ENCODE data around the gene L1TD1. TPM values are rescaled to one million over a fixed set of nuclear protein-coding genes. Genes with fewer than 3 reads are reported as not detected.

The L1TD1 gene
- total RNA-seq, 1 experiment from 2014 or later = 0.18 TPM

DNA sequence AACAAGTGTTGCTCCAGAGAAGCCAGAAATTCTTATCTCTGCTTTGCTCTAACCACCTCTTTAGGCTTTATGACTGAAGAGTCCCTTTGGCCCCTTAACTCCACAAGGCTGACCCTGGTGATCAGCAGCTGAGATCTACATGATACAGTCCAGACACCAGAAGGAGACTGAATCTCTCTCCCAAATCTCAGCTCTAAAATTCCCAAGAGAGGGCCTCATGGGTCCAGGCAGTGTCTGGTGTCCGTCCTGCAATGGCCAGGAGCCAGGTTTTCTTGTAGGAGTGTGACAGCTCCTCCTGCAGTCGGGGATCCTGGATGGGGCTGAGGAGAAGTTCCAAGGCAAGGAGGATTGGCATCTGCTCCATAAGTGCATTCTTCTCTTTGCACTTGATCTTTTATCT, 35.3 kb downstream of the L1TD1 start:
- Histone ChIP-seq H3K27ac (ENCODE audit: low read length) (no peak overlapping the region), H3K27me3 (ENCODE audit: control insufficient read depth, insufficient read depth, low read length) (no peaks in the 10 kb centered on the region), H3K4me1 (ENCODE audit: control insufficient read depth, insufficient read depth, low read length) (no peaks in the 10 kb centered on the region), H3K36me3 (ENCODE audit: control insufficient read depth, insufficient read depth, low read length) (no peaks in the 10 kb centered on the region), H3K4me3 (ENCODE audit: low read depth in 2 of 2, low read length in 2 of 2) (no peak overlapping the region), H3K9me3 (ENCODE audit: control insufficient read depth, insufficient read depth, low read depth, low read length) (no peaks in the 10 kb centered on the region)
- intact Hi-C loops (cut with micrococcal nuclease; ENCODE audit: unreplicated experiment) = no loop called here
- ChIA-PET CTCF (no interaction called here), POLR2A (no interaction called here)
- BruUV-seq (replicated peaks) = no TSS peak
- TF ChIP-seq, protein P1, sequence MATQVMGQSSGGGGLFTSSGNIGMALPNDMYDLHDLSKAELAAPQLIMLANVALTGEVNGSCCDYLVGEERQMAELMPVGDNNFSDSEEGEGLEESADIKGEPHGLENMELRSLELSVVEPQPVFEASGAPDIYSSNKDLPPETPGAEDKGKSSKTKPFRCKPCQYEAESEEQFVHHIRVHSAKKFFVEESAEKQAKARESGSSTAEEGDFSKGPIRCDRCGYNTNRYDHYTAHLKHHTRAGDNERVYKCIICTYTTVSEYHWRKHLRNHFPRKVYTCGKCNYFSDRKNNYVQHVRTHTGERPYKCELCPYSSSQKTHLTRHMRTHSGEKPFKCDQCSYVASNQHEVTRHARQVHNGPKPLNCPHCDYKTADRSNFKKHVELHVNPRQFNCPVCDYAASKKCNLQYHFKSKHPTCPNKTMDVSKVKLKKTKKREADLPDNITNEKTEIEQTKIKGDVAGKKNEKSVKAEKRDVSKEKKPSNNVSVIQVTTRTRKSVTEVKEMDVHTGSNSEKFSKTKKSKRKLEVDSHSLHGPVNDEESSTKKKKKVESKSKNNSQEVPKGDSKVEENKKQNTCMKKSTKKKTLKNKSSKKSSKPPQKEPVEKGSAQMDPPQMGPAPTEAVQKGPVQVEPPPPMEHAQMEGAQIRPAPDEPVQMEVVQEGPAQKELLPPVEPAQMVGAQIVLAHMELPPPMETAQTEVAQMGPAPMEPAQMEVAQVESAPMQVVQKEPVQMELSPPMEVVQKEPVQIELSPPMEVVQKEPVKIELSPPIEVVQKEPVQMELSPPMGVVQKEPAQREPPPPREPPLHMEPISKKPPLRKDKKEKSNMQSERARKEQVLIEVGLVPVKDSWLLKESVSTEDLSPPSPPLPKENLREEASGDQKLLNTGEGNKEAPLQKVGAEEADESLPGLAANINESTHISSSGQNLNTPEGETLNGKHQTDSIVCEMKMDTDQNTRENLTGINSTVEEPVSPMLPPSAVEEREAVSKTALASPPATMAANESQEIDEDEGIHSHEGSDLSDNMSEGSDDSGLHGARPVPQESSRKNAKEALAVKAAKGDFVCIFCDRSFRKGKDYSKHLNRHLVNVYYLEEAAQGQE (IDR thresholded peaks at IDR 0.05; ENCODE audit: insufficient read depth in 1 of 2, low read depth in 2 of 2, low read length in 1 of 2) = no peak
- TF ChIP-seq POLR2AphosphoS5 (IDR thresholded peaks at IDR 0.05; ENCODE audit: low read depth, low read length) (no peak), SIN3A (IDR thresholded peaks at IDR 0.05; ENCODE audit: borderline replicate concordance, insufficient read depth, low read depth, low read length) (no peak), TCF7L2 (IDR thresholded peaks at IDR 0.05; ENCODE audit: low read depth, low read length) (no peak)
- TF ChIP-seq, protein P2, sequence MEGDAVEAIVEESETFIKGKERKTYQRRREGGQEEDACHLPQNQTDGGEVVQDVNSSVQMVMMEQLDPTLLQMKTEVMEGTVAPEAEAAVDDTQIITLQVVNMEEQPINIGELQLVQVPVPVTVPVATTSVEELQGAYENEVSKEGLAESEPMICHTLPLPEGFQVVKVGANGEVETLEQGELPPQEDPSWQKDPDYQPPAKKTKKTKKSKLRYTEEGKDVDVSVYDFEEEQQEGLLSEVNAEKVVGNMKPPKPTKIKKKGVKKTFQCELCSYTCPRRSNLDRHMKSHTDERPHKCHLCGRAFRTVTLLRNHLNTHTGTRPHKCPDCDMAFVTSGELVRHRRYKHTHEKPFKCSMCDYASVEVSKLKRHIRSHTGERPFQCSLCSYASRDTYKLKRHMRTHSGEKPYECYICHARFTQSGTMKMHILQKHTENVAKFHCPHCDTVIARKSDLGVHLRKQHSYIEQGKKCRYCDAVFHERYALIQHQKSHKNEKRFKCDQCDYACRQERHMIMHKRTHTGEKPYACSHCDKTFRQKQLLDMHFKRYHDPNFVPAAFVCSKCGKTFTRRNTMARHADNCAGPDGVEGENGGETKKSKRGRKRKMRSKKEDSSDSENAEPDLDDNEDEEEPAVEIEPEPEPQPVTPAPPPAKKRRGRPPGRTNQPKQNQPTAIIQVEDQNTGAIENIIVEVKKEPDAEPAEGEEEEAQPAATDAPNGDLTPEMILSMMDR (IDR thresholded peaks at IDR 0.05) = no peak
- DNase-seq (ENCODE audit: low read depth, low spot score) (no peak), ATAC-seq (peak; percentile 44)
- in situ Hi-C loops (cut with HindIII; ENCODE audit: low pct_unique_long_range_greater_than_20kb, low sequenced_read_pairs) = no loop called here

DNA sequence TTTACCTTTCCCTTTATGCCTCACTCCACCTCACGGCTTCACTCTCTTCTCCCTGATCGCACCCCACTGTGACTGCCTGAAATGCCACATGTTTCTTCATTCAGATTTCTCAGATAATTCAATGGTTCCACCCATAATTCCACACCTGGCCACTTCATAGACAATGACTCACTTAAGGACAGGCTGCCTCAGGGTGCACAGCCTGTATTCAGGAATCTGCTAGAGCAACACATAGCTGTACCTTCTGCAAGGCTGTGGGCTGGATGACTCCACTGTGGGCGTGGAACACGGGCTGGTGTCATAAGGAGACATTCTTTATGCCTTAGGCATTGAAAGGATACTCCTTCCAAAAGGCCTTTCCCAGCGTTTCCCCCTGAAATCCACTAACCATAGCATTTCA, 36.1 kb downstream of the L1TD1 start:
- no peaks in the 10 kb centered on the region for H3K9me3 ChIP-seq (ENCODE audit: control insufficient read depth, insufficient read depth, low read depth, low read length)
- in situ Hi-C loops (cut with HindIII; ENCODE audit: low pct_unique_long_range_greater_than_20kb, low sequenced_read_pairs) (no loop called here), intact Hi-C loops (cut with micrococcal nuclease; ENCODE audit: unreplicated experiment) (no loop called here)
- DNase-seq (ENCODE audit: low read depth, low spot score) = no peak
- ATAC-seq = no peak
- no peak overlapping the region for H3K27ac ChIP-seq (ENCODE audit: low read length)
- H3K27me3 ChIP-seq (ENCODE audit: control insufficient read depth, insufficient read depth, low read length) = no peaks in the 10 kb centered on the region
- ChIA-PET POLR2A (no interaction called here), CTCF (no interaction called here)
- H3K4me3 ChIP-seq (ENCODE audit: low read depth in 2 of 2, low read length in 2 of 2) = no peak overlapping the region
- H3K4me1 ChIP-seq (ENCODE audit: control insufficient read depth, insufficient read depth, low read length) = no peaks in the 10 kb centered on the region
- BruUV-seq (replicated peaks) = no TSS peak
- no peak for TF ChIP-seq POLR2AphosphoS5 (IDR thresholded peaks at IDR 0.05; ENCODE audit: low read depth, low read length)
- TF ChIP-seq TCF7L2 (IDR thresholded peaks at IDR 0.05; ENCODE audit: low read depth, low read length) = no peak
- TF ChIP-seq, protein P1 (IDR thresholded peaks at IDR 0.05; ENCODE audit: insufficient read depth in 1 of 2, low read depth in 2 of 2, low read length in 1 of 2) = no peak
- no peak for TF ChIP-seq SIN3A (IDR thresholded peaks at IDR 0.05; ENCODE audit: borderline replicate concordance, insufficient read depth, low read depth, low read length)
- TF ChIP-seq, protein P2 (IDR thresholded peaks at IDR 0.05) = no peak
- no peaks in the 10 kb centered on the region for H3K36me3 ChIP-seq (ENCODE audit: control insufficient read depth, insufficient read depth, low read length)

Measured in Panc1 (cell line).